Neural cell (in vitro differentiated cells): ENCODE measurements around the gene CHDH. TPM values are rescaled to one million over a fixed set of nuclear protein-coding genes. Genes with fewer than 3 reads are reported as not detected.

Experiments
- H2AFZ ChIP-seq: fragments of 200-600, 300-800 bp; sonication (generic), shearing (Covaris generic); 2 replicates; pipeline ENCODE4 v1.6.0; 2014; ENCODE audit warnings: low read depth, mild to moderate bottlenecking, antibody characterized with exemption, low read length, moderate library complexity
- H3F3A ChIP-seq: fragments of 200-600 bp; shearing (Covaris generic); 2 replicates; pipeline ENCODE4 v1.6.1; 2016; ENCODE audit warnings: mild to moderate bottlenecking, moderate library complexity, mixed read lengths, antibody characterized with exemption, low read length; ENCODE audit not compliant: insufficient read depth, poor library complexity, severe bottlenecking
- H3K27ac ChIP-seq: fragments of 200-600, 300-800 bp; sonication (generic), shearing (Covaris generic); 2 replicates; pipeline ENCODE4 v1.5.1; 2014; ENCODE audit warnings: mild to moderate bottlenecking, low read length, moderate library complexity
- H3K27me3 ChIP-seq: fragments of 300-800, 200-600 bp; sonication (generic), shearing (Covaris generic); 2 replicates; pipeline ENCODE4 v1.6.0; 2014; ENCODE audit warnings: mild to moderate bottlenecking, low read depth, low read length, moderate library complexity; ENCODE audit not compliant: insufficient read depth
- H3K36me3 ChIP-seq: fragments of 300-800, 200-600 bp; sonication (generic), shearing (Covaris generic); 2 replicates; pipeline ENCODE4 v1.5.1; 2014; ENCODE audit warnings: mild to moderate bottlenecking, antibody characterized with exemption, low read length, moderate library complexity; ENCODE audit not compliant: insufficient read depth
- H3K4me2 ChIP-seq: fragments of 300-800, 200-600 bp; sonication (generic), shearing (Covaris generic); 2 replicates; pipeline ENCODE4 v1.6.0; 2014; ENCODE audit warnings: mild to moderate bottlenecking, low read length
- H3K4me3 ChIP-seq: fragments of 300-800, 200-600 bp; sonication (generic), shearing (Covaris generic); 2 replicates; pipeline ENCODE4 v1.5.1; 2014; ENCODE audit warnings: mild to moderate bottlenecking, low read length, moderate library complexity
- H3K79me2 ChIP-seq: fragments of 200-600 bp; shearing (Covaris generic); replicated peaks from 2 replicates; pipeline ENCODE4 v1.6.0; 2014; ENCODE audit warnings: mild to moderate bottlenecking, low read length, moderate library complexity; ENCODE audit not compliant: insufficient read depth
- H3K9ac ChIP-seq: fragments of 300-800, 200-600 bp; sonication (generic), shearing (Covaris generic); 2 replicates; pipeline ENCODE4 v1.6.1; 2016; ENCODE audit warnings: mild to moderate bottlenecking, low read length, mixed read lengths
- H3K9me2 ChIP-seq: fragments of 200-600 bp; shearing (Covaris generic); 2 replicates; pipeline ENCODE4 v1.6.1; 2016; ENCODE audit warnings: mild to moderate bottlenecking, low read length, mixed read lengths; ENCODE audit not compliant: insufficient read depth
- H3K9me3 ChIP-seq: fragments of 200-600, 300-800 bp; sonication (generic), shearing (Covaris generic); 2 replicates; pipeline ENCODE4 v1.6.1; 2016; ENCODE audit warnings: mild to moderate bottlenecking, mixed run types, low read length, moderate library complexity, mixed read lengths
- H4K20me1 ChIP-seq: fragments of 200-600 bp; shearing (Covaris generic); 2 replicates; pipeline ENCODE4 v1.6.1; 2016; ENCODE audit warnings: mild to moderate bottlenecking, mixed run types; ENCODE audit not compliant: insufficient read depth
- EP300 ChIP-seq: fragments of 450-650 bp; conservative IDR thresholded peaks from 2 replicates; pipeline ENCODE4 v1.6.1; 2014; ENCODE audit warnings: antibody characterized with exemption, mild to moderate bottlenecking, moderate library complexity; ENCODE audit not compliant: poor library complexity, severe bottlenecking
- EZH2 ChIP-seq: fragments of 200-600, 300-800 bp; shearing (Covaris generic), sonication (generic); IDR thresholded peaks from 2 replicates; pipeline ENCODE4 v1.6.1; 2014; ENCODE audit warnings: antibody characterized with exemption, low read length, borderline replicate concordance, mild to moderate bottlenecking; ENCODE audit not compliant: insufficient read depth, poor library complexity, severe bottlenecking
- MXI1 ChIP-seq: fragments of 450-650 bp; conservative IDR thresholded peaks from 2 replicates; pipeline ENCODE4 v1.6.1; 2014; ENCODE audit warnings: antibody characterized with exemption, mild to moderate bottlenecking; ENCODE audit not compliant: poor library complexity, severe bottlenecking
- POLR2AphosphoS5 ChIP-seq: IDR thresholded peaks from 2 replicates; pipeline ENCODE4 v1.6.1; 2012
- RAD21 ChIP-seq: fragments of 450-650 bp; conservative IDR thresholded peaks from 2 replicates; pipeline ENCODE4 v1.6.1; 2014; ENCODE audit warnings: antibody characterized with exemption, mild to moderate bottlenecking, moderate library complexity
- REST ChIP-seq: IDR thresholded peaks from 2 replicates; pipeline ENCODE4 v1.6.1; 2012; ENCODE audit warnings: borderline replicate concordance
- SMC3 ChIP-seq: fragments of 450-650 bp; conservative IDR thresholded peaks from 2 replicates; pipeline ENCODE4 v1.6.1; 2014; ENCODE audit warnings: antibody characterized with exemption, mild to moderate bottlenecking, moderate library complexity; ENCODE audit not compliant: poor library complexity
- TAF1 ChIP-seq: IDR thresholded peaks from 2 replicates; pipeline ENCODE4 v1.6.1; 2012; ENCODE audit warnings: low read depth
- polyA plus RNA-seq: library from polyadenylated mRNA; depleted of rRNA; stranded (reverse); fragments of >200 nt; gene quantifications from 2 replicates; pipeline ENCODE4 v1.2.3, GENCODE V29; 2014
- TF ChIP-seq, protein P1 (sequence below): fragments of 450-650 bp; IDR thresholded peaks from 2 replicates; pipeline ENCODE4 v1.5.1; 2014; ENCODE audit warnings: antibody characterized with exemption, mild to moderate bottlenecking, moderate library complexity; ENCODE audit not compliant: poor library complexity, severe bottlenecking

Gene CHDH
- polyA plus RNA-seq, 1 donor from 2014 or later = 0.17 TPM

GRCh38 chr3:53808496-53808895, 37.7 kb downstream of the CHDH start:
- no peak overlapping the region for H3K4me2 ChIP-seq
- H4K20me1 ChIP-seq = no peaks in the 10 kb centered on the region
- H3K36me3 ChIP-seq = peaks cover 4% of the 10 kb centered on the region
- TF ChIP-seq MXI1 (no peak), REST (no peak), EP300 (no peak), TAF1 (no peak), POLR2AphosphoS5 (no peak), EZH2 (no peak), RAD21 (no peak), SMC3 (no peak)
- TF ChIP-seq, protein P1, sequence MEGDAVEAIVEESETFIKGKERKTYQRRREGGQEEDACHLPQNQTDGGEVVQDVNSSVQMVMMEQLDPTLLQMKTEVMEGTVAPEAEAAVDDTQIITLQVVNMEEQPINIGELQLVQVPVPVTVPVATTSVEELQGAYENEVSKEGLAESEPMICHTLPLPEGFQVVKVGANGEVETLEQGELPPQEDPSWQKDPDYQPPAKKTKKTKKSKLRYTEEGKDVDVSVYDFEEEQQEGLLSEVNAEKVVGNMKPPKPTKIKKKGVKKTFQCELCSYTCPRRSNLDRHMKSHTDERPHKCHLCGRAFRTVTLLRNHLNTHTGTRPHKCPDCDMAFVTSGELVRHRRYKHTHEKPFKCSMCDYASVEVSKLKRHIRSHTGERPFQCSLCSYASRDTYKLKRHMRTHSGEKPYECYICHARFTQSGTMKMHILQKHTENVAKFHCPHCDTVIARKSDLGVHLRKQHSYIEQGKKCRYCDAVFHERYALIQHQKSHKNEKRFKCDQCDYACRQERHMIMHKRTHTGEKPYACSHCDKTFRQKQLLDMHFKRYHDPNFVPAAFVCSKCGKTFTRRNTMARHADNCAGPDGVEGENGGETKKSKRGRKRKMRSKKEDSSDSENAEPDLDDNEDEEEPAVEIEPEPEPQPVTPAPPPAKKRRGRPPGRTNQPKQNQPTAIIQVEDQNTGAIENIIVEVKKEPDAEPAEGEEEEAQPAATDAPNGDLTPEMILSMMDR = no peak
- H3K9me2 ChIP-seq = no peaks in the 10 kb centered on the region
- no peaks in the 10 kb centered on the region for H3K79me2 ChIP-seq
- H3K4me3 ChIP-seq = no peak overlapping the region
- no peaks in the 10 kb centered on the region for H3K27me3 ChIP-seq
- H3K9ac ChIP-seq = no peak overlapping the region
- no peaks in the 10 kb centered on the region for H3F3A ChIP-seq
- H2AFZ ChIP-seq = no peak overlapping the region
- H3K27ac ChIP-seq = no peak overlapping the region
- H3K9me3 ChIP-seq = no peaks in the 10 kb centered on the region

DNA sequence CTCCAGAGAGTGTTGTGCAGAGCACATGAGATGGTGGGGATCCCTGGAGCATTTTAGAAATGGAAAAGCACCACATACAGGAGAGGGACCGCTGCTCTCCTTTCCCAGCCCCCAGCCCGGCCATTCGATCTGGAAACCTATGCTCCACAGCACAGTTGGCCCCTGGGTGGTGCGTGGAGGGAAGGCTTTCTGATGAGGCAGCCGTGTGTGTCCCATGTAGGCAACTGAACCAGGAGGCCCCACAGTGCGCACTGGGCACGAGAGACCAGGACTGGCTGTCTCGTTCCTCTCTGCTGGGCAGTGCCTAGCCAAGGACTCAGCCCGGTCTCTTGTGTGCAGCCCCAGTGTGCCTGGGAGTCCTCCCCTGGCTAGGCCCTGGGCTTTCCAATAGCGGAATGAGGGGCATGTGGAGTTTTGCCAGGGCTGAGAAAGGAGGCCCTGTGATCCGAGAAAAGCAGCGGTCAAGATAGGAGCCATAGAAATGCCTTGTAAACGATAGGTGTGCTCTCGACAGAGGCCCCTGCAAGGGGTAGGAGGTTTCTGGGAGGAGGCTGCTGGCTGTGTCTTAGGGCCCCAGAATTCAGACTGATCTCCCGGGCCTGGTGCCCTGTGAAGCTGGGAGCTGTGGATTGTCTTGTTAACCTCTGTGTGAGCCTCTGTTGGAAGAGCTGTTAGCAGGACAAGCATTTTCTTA, 39.0 kb downstream of the CHDH start:
- H3K9me2 ChIP-seq = no peaks in the 10 kb centered on the region
- no peak overlapping the region for H3K4me2 ChIP-seq
- no peaks in the 10 kb centered on the region for H4K20me1 ChIP-seq
- TF ChIP-seq MXI1 (no peak), TAF1 (no peak), SMC3 (no peak), EZH2 (no peak), EP300 (no peak), POLR2AphosphoS5 (no peak), RAD21 (no peak), REST (no peak)
- TF ChIP-seq, protein P1 = no peak
- H3K36me3 ChIP-seq = peaks cover 4% of the 10 kb centered on the region
- H3K9ac ChIP-seq = no peak overlapping the region
- H2AFZ ChIP-seq = no peak overlapping the region
- no peaks in the 10 kb centered on the region for H3K9me3 ChIP-seq
- no peaks in the 10 kb centered on the region for H3K27me3 ChIP-seq
- no peaks in the 10 kb centered on the region for H3F3A ChIP-seq
- H3K4me3 ChIP-seq = no peak overlapping the region
- H3K79me2 ChIP-seq = no peaks in the 10 kb centered on the region
- H3K27ac ChIP-seq = no peak overlapping the region
